A673 (cell line): ENCODE measurements around the gene ADAT3. TPM values are rescaled to one million over a fixed set of nuclear protein-coding genes. Genes with fewer than 3 reads are reported as not detected.

Experiments used
- BruUV-seq: library from RNA; stranded (reverse); fragments of 400-500 nt; replicated peaks from 2 replicates; lab custom pipeline; 2021; lab: Mats Ljungman, UMichigan
- CTCF ChIA-PET: fragments of 300-600 bp; sonication (Branson Sonifier 250); formaldehyde crosslinking; loops from one replicate; lab custom pipeline; 2022; ENCODE audit warnings: antibody characterized with exemption; lab: Charles Lee
- POLR2A ChIA-PET: fragments of 300-600 bp; sonication (Branson Sonifier 250); formaldehyde crosslinking; loops from one replicate; lab custom pipeline; 2022; ENCODE audit warnings: antibody characterized with exemption; ENCODE audit not compliant: low non-redundant PET; lab: Charles Lee
- DNase-seq: peaks from one replicate; pipeline ENCODE4 v3.0.0-alpha.2; 2015; ENCODE audit warnings: low spot score
- H3K27ac ChIP-seq: fragments of 200-600 bp; sonication (generic); 2 replicates; pipeline ENCODE4 v1.5.1; 2016; ENCODE audit warnings: mixed run types, low read depth, mild to moderate bottlenecking, mixed read lengths, antibody characterized with exemption, low read length; ENCODE audit not compliant: poor library complexity, severe bottlenecking
- H3K27me3 ChIP-seq: fragments of 200-600 bp; sonication (generic); replicated peaks from 2 replicates; pipeline ENCODE4 v1.6.1; 2017; ENCODE audit warnings: mixed run types, low read depth, mild to moderate bottlenecking, mixed read lengths, antibody characterized with exemption, low read length; ENCODE audit not compliant: insufficient read depth, poor library complexity
- H3K36me3 ChIP-seq: fragments of 200-600 bp; sonication (generic); 2 replicates; pipeline ENCODE4 v1.6.1; 2016; ENCODE audit warnings: mixed run types, mild to moderate bottlenecking, mixed read lengths, antibody characterized with exemption, low read length; ENCODE audit not compliant: insufficient read depth, poor library complexity, severe bottlenecking
- H3K4me1 ChIP-seq: fragments of 200-600 bp; sonication (generic); 2 replicates; pipeline ENCODE4 v1.6.1; 2017; ENCODE audit warnings: mixed run types, mild to moderate bottlenecking, mixed read lengths, antibody characterized with exemption, low read length; ENCODE audit not compliant: insufficient read depth, poor library complexity, severe bottlenecking
- H3K4me3 ChIP-seq: fragments of 200-600 bp; sonication (generic); 2 replicates; pipeline ENCODE4 v1.5.1; 2016; ENCODE audit warnings: low read depth, mixed run types, mild to moderate bottlenecking, mixed read lengths, low read length; ENCODE audit not compliant: poor library complexity, severe bottlenecking
- H3K9me3 ChIP-seq: fragments of 200-600 bp; sonication (generic); 2 replicates; pipeline ENCODE4 v1.6.1; 2016; ENCODE audit warnings: mixed run types, low read depth, mild to moderate bottlenecking, mixed read lengths, antibody characterized with exemption, low read length; ENCODE audit not compliant: poor library complexity, severe bottlenecking
- EZH2 ChIP-seq: fragments of 200-600 bp; sonication (generic); IDR thresholded peaks from 2 replicates; pipeline ENCODE4 v1.6.1; 2017; ENCODE audit warnings: borderline replicate concordance, low read depth, mild to moderate bottlenecking, mixed read lengths, antibody characterized with exemption, low read length; ENCODE audit not compliant: poor library complexity, severe bottlenecking
- intact Hi-C: fragments of 100-400 bp; cut with micrococcal nuclease; formaldehyde crosslinking; loops from one replicate; pipeline ENCODE4 v1.10.0; 2022; ENCODE audit not compliant: unreplicated experiment
- total RNA-seq: library from RNA; stranded (reverse); gene quantifications from 2 replicates; pipeline ENCODE4 v1.2.3, GENCODE V29; 2021
- TF ChIP-seq, protein P1 (sequence below): fragments of 300-800, 200-600 bp; sonication (generic); conservative IDR thresholded peaks from 2 replicates; pipeline ENCODE4 v1.5.1; 2017; ENCODE audit warnings: low read depth, mild to moderate bottlenecking, antibody characterized with exemption, low read length, moderate library complexity, mixed read lengths

ADAT3 gene
- total RNA-seq, 1 experiment from 2014 or later = 18.0 TPM

DNA sequence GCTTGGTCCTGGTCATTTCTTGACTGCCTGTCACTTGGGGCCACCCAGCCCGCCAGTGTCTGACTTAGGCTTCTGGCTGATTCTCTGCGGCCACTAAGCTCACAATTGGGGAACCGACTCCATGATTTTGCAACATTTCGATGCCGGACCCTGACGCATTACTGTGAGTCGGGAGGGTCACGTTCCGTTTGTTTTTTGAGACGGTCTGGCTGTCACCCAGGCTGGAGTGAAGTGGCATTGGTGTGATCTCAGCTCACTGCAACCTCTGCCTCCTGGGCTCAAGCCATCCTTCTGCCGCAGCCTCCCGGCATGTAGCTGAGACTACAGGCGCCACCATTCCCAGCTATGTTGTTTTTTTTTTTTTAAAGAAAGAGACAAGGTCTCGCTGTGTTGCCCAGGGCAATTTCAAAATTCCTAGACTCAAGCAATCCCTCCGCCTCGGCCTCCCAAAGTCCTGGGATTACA, 3.2 kb upstream of the ADAT3 start:
- H3K27me3 ChIP-seq = no peaks in the 10 kb centered on the region
- H3K27ac ChIP-seq = no peak overlapping the region
- no peak for TF ChIP-seq EZH2
- TF ChIP-seq, protein P1, sequence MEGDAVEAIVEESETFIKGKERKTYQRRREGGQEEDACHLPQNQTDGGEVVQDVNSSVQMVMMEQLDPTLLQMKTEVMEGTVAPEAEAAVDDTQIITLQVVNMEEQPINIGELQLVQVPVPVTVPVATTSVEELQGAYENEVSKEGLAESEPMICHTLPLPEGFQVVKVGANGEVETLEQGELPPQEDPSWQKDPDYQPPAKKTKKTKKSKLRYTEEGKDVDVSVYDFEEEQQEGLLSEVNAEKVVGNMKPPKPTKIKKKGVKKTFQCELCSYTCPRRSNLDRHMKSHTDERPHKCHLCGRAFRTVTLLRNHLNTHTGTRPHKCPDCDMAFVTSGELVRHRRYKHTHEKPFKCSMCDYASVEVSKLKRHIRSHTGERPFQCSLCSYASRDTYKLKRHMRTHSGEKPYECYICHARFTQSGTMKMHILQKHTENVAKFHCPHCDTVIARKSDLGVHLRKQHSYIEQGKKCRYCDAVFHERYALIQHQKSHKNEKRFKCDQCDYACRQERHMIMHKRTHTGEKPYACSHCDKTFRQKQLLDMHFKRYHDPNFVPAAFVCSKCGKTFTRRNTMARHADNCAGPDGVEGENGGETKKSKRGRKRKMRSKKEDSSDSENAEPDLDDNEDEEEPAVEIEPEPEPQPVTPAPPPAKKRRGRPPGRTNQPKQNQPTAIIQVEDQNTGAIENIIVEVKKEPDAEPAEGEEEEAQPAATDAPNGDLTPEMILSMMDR = no peak
- POLR2A ChIA-PET = no interaction called here
- CTCF ChIA-PET = no interaction called here
- no peaks in the 10 kb centered on the region for H3K36me3 ChIP-seq
- DNase-seq = no peak
- H3K4me1 ChIP-seq = peaks cover 26% of the 10 kb centered on the region
- no peaks in the 10 kb centered on the region for H3K9me3 ChIP-seq
- no TSS peak for BruUV-seq
- intact Hi-C loops = no loop called here
- H3K4me3 ChIP-seq = no peak overlapping the region

DNA sequence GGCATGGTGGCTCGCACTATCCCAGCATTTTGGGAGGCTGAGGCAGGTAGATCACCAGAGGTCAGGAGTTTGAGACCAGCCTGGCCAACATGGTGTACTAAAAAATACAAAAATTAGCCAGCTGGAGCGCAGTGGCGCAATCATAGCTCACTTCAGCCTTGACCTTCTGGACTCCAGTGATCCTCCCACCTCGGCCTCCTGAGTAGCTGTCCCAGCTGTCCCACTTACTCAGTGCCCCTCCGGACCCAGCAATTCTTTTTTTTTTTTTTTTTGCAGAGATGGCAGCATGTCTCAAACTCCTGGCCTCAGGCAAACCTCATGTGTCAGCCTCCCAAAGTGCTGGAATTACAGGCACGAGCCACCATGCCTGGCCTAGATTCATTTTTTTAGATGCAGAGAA, 2.3 kb upstream of the ADAT3 start:
- Histone ChIP-seq H3K36me3 (no peaks in the 10 kb centered on the region), H3K4me3 (no peak overlapping the region), H3K9me3 (no peaks in the 10 kb centered on the region), H3K4me1 (peaks cover 17% of the 10 kb centered on the region), H3K27ac (no peak overlapping the region), H3K27me3 (no peaks in the 10 kb centered on the region)
- CTCF ChIA-PET = interaction anchor here (0.7 kb wide), 1 partner anchor 18 kb away, joined by 6 read pairs; the partner anchor contains the start of gene ABHD17A
- TF ChIP-seq, protein P1 = no peak
- TF ChIP-seq EZH2 = no peak
- intact Hi-C loops = no loop called here
- DNase-seq = no peak
- no TSS peak for BruUV-seq
- POLR2A ChIA-PET = interaction anchor here (0.6 kb wide), 1 partner anchor 185 kb away, joined by 10 read pairs; no protein-coding TSS in a partner anchor

DNA sequence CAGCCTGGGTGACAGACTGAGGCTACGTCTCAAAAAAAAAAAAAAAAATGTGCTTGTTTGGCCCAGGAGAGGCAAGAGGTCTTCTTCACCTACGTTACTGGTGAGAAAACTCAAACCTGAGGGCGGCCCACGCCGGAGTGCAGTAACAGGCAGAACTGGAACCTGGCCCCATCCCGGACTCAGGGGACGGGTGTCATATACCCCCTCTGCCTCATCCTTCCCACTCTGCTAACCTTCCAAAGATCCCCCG, 414 bp upstream of the ADAT3 start:
- H3K27ac ChIP-seq = peak overlapping the region; percentile 95
- BruUV-seq = no TSS peak
- no peak for TF ChIP-seq EZH2
- TF ChIP-seq, protein P1 = no peak
- POLR2A ChIA-PET = no interaction called here
- intact Hi-C loops = no loop called here
- H3K27me3 ChIP-seq = no peaks in the 10 kb centered on the region
- no peak for DNase-seq
- peaks cover 6% of the 10 kb centered on the region for H3K36me3 ChIP-seq
- CTCF ChIA-PET = no interaction called here
- H3K4me1 ChIP-seq = peaks cover 17% of the 10 kb centered on the region
- peak overlapping the region; percentile 77 for H3K4me3 ChIP-seq
- H3K9me3 ChIP-seq = no peaks in the 10 kb centered on the region
